HepG2 (cell line): Measurements from ENCODE around the gene HYAL1. TPM values are rescaled to one million over a fixed set of nuclear protein-coding genes. Genes with fewer than 3 reads are reported as not detected.
A peak's percentile ranks its signal among the peaks of the same experiment; 100 is the strongest.

Source experiments
- ATAC-seq: fragments of 200-7000 bp; cut with Tn5 transposase; 3 replicates; pipeline ENCODE4 v1.9.1; 2020; ENCODE audit warnings: mild to moderate bottlenecking, moderate library complexity
- BruUV-seq: library from RNA; stranded (reverse); fragments of 400-500 nt; replicated peaks from 2 replicates; lab custom pipeline; 2021; lab: Mats Ljungman, UMichigan
- CTCF ChIA-PET: fragments of 300-600 bp; formaldehyde crosslinking; extraction: SDS; loops from one replicate; lab custom pipeline; 2021; ENCODE audit warnings: low total read pairs, inconsistent platforms, low intra/inter-chr PET ratio; lab: Yijun Ruan, JAX
- POLR2A ChIA-PET: fragments of 350-600 bp; sonication (Branson Sonifier 250); formaldehyde crosslinking; loops from one replicate; lab custom pipeline; 2020; ENCODE audit warnings: antibody characterized with exemption, inconsistent platforms; lab: Yijun Ruan, JAX
- DNase-seq: peaks from one replicate; pipeline ENCODE4 v3.0.0-alpha.2; 2015; ENCODE audit warnings: low spot score
- FAIRE-seq: peaks from 3 replicates; lab custom pipeline; 2011; peaks lifted over from hg19 to GRCh38; lab: Jason Lieb, UNC
- H2AFZ ChIP-seq: one replicate; pipeline ENCODE4 v1.6.1; 2011; ENCODE audit warnings: low read length, inconsistent platforms
- H3K27ac ChIP-seq: fragments of 300-600 bp; 3 replicates; pipeline ENCODE4 v1.8.0; 2011; ENCODE audit warnings: mixed run types, mild to moderate bottlenecking, mixed read lengths, low read length, inconsistent platforms; ENCODE audit not compliant: insufficient read depth; ENCODE audit errors: extremely low read length
- H3K27me3 ChIP-seq, 2 experiments: fragments of 200-600 bp in 1 of 2; 2 replicates in 1 of 2; 3 replicates in 1 of 2; pipeline versions ENCODE4 v1.6.0 to v1.8.0; 2011; ENCODE audit warnings: low read length in 2 of 2, mild to moderate bottlenecking in 2 of 2, moderate library complexity in 2 of 2, inconsistent platforms in 1 of 2; ENCODE audit not compliant: insufficient read depth in 2 of 2, control insufficient read depth in 1 of 2
- H3K36me3 ChIP-seq, 2 experiments: fragments of 200-600 bp in 1 of 2; replicated peaks in 1 of 2; 2 replicates in 1 of 2; 3 replicates in 1 of 2; pipeline versions ENCODE4 v1.5.1 to v1.8.0; 2011; ENCODE audit warnings: low read length in 2 of 2, inconsistent platforms in 1 of 2; ENCODE audit not compliant: insufficient read depth in 2 of 2, control insufficient read depth in 1 of 2
- H3K4me1 ChIP-seq: 2 replicates; pipeline ENCODE4 v1.5.1; 2012; ENCODE audit warnings: low read length, inconsistent platforms; ENCODE audit not compliant: insufficient read depth
- H3K4me2 ChIP-seq: 2 replicates; pipeline ENCODE4 v1.6.0; 2011; ENCODE audit warnings: low read depth, low read length, inconsistent platforms
- H3K4me3 ChIP-seq, 3 experiments: fragments of 200-600 bp in 1 of 3; sonication (generic), shearing (Covaris generic) in 1 of 3; replicated peaks in 1 of 3; 2 replicates each; pipeline ENCODE4 v1.5.1; 2011 to 2016; ENCODE audit warnings: low read length in 3 of 3, inconsistent platforms in 2 of 3, low read depth in 2 of 3, mild to moderate bottlenecking in 2 of 3, control low read depth in 1 of 3, mixed read lengths in 1 of 3; ENCODE audit not compliant: insufficient read depth in 1 of 3
- H3K79me2 ChIP-seq: one replicate; pipeline ENCODE4 v1.6.1; 2011; ENCODE audit warnings: low read length, inconsistent platforms; ENCODE audit not compliant: insufficient read depth
- H3K9ac ChIP-seq: 2 replicates; pipeline ENCODE4 v1.6.0; 2011; ENCODE audit warnings: mild to moderate bottlenecking, low read depth, low read length, inconsistent platforms; ENCODE audit not compliant: insufficient read depth
- H3K9me3 ChIP-seq: 2 replicates; pipeline ENCODE4 v1.5.1; 2012; ENCODE audit warnings: mild to moderate bottlenecking, low read length
- H4K20me1 ChIP-seq: 2 replicates; pipeline ENCODE4 v1.6.0; 2011; ENCODE audit warnings: inconsistent platforms, mild to moderate bottlenecking, low read length, moderate library complexity; ENCODE audit not compliant: insufficient read depth
- CENPT ChIP-seq: sonication (generic); formaldehyde crosslinking; IDR thresholded peaks from 2 replicates; pipeline ENCODE4 v1.8.0; 2022; ENCODE audit warnings: low read depth, mild to moderate bottlenecking, moderate library complexity, missing genetic modification reagents
- ERF ChIP-seq: IDR thresholded peaks from 2 replicates; pipeline ENCODE4 v1.6.1; 2018; ENCODE audit warnings: missing biosample characterization, missing genetic modification reagents
- HOXA7 ChIP-seq: sonication (generic); formaldehyde crosslinking; IDR thresholded peaks from 2 replicates; pipeline ENCODE4 v1.8.1; 2022; ENCODE audit warnings: mild to moderate bottlenecking, missing genetic modification reagents, moderate library complexity
- JUNB ChIP-seq: sonication (generic); formaldehyde crosslinking; IDR thresholded peaks from 2 replicates; pipeline ENCODE4 v1.8.0; 2022; ENCODE audit warnings: missing genetic modification reagents, mild to moderate bottlenecking, borderline replicate concordance
- KLF16 ChIP-seq, 2 experiments: sonication (generic) in 1 of 2; formaldehyde crosslinking in 1 of 2; IDR thresholded peaks; 2 replicates each; pipeline versions ENCODE4 v1.6.1 to v1.8.0; 2016 to 2023; ENCODE audit warnings: missing genetic modification reagents in 2 of 2, missing compliant biosample characterization in 1 of 2
- NFIC ChIP-seq: IDR thresholded peaks from 2 replicates; pipeline ENCODE4 v1.6.1; 2012; ENCODE audit warnings: mild to moderate bottlenecking, low read length, inconsistent platforms
- ZC3H4 ChIP-seq: sonication (generic); formaldehyde crosslinking; IDR thresholded peaks from 2 replicates; pipeline ENCODE4 v1.4.0; 2020; ENCODE audit warnings: missing genetic modification reagents, borderline replicate concordance
- ZFP91 ChIP-seq: sonication (generic); formaldehyde crosslinking; IDR thresholded peaks from 2 replicates; pipeline ENCODE4 v1.9.0; 2022; ENCODE audit warnings: missing genetic modification reagents, mild to moderate bottlenecking, borderline replicate concordance
- ZNF34 ChIP-seq: sonication (generic); formaldehyde crosslinking; IDR thresholded peaks from 2 replicates; pipeline ENCODE4 v1.4.0; 2020; ENCODE audit warnings: mild to moderate bottlenecking, missing genetic modification reagents, borderline replicate concordance
- ZNF768 ChIP-seq: sonication (generic); formaldehyde crosslinking; IDR thresholded peaks from 2 replicates; pipeline ENCODE4 v1.4.0; 2020; ENCODE audit warnings: missing genetic modification reagents
- ZNF782 ChIP-seq: sonication (generic); formaldehyde crosslinking; IDR thresholded peaks from 2 replicates; pipeline ENCODE4 v1.4.0; 2020; ENCODE audit warnings: missing genetic modification reagents, mild to moderate bottlenecking, borderline replicate concordance
- ZNF784 ChIP-seq: sonication (generic); formaldehyde crosslinking; IDR thresholded peaks from 2 replicates; pipeline ENCODE4 v1.5.1; 2020; ENCODE audit warnings: missing genetic modification reagents, mild to moderate bottlenecking, borderline replicate concordance
- ZNF891 ChIP-seq: sonication (generic); formaldehyde crosslinking; IDR thresholded peaks from 2 replicates; pipeline ENCODE4 v1.5.0; 2020; ENCODE audit warnings: mild to moderate bottlenecking, missing genetic modification reagents
- WGBS: methylation state at CpG from one replicate; pipeline ENCODE4 v1.1.6; 2017; ENCODE audit warnings: low lambda C conversion rate; 5-methylcytosine and 5-hydroxymethylcytosine counted together
- in situ Hi-C: cut with HindIII; loops from 2 replicates; pipeline ENCODE4 v1.10.0; 2017; ENCODE audit warnings: low pct_unique_long_range_greater_than_20kb; ENCODE audit not compliant: extremely low pct_ligation_motif_present
- intact Hi-C: fragments of 100-400 bp; cut with micrococcal nuclease; formaldehyde crosslinking; loops from one replicate; pipeline ENCODE4 v1.10.0; 2022; ENCODE audit not compliant: unreplicated experiment
- polyA plus RNA-seq, 8 experiments: library from polyadenylated mRNA; depleted of rRNA in 3 of 8; stranded (reverse) in 7 of 8; unstranded in 1 of 8; fragments of >200 nt; fragmentation: Illumina TruSeq in 4 of 8; extraction: Trizol in 4 of 8; gene quantifications; 2 replicates each; pipeline versions ENCODE4 v1.2.1 to v1.2.3, GENCODE V29; 2011 to 2016; ENCODE audit warnings: low read depth in 4 of 8, missing spikeins in 1 of 8, mixed read lengths in 1 of 8; ENCODE audit not compliant: insufficient read depth in 1 of 8
- total RNA-seq, 5 experiments: library from RNA; depleted of rRNA; stranded (reverse); fragments of >200 nt; fragmentation: Illumina TruSeq; extraction: Trizol; gene quantifications; 2 replicates each; pipeline ENCODE4 v1.2.3, GENCODE V29; 2016; ENCODE audit warnings: low read depth in 1 of 5
- TF ChIP-seq, protein P1 (sequence below): sonication (generic); formaldehyde crosslinking; IDR thresholded peaks from 2 replicates; pipeline ENCODE4 v1.4.0; 2020; ENCODE audit warnings: mild to moderate bottlenecking, missing genetic modification reagents

HYAL1 gene
- total and polyA plus RNA-seq, 2 of the 13 experiments (the other 11 are each of a cell fraction or from before 2014, with no cell fraction given) = 76.5 to 193 TPM

- BruUV-seq = no TSS peak
- H3K4me1 ChIP-seq = peaks cover 56% of the 10 kb centered on the region
- peaks cover 35% of the 10 kb centered on the region for H3K79me2 ChIP-seq
- H3K9me3 ChIP-seq = no peaks in the 10 kb centered on the region
- H3K27me3 ChIP-seq = no peaks in the 10 kb centered on the region; a peak in 1 of 5 replicates
- CTCF ChIA-PET = no interaction called here
- POLR2A ChIA-PET = interaction anchor here (0.8 to 7.9 kb wide), 11 partner anchors 12 to 102 kb away, joined by 3 to 222 read pairs (median 9); partner anchors contain the start of genes GNAI2, HYAL2 and TUSC2
- peaks cover 1 to 3% of the 10 kb centered on the region in 2 experiments; a peak in 2 of 5 replicates for H3K36me3 ChIP-seq
- in situ Hi-C loops (no loop called here), intact Hi-C loops (no loop called here)
- peak; percentile 15 for FAIRE-seq
- no peak for DNase-seq
- WGBS = 24% methylated on average over 6 of the region's 9 CpGs
- TF ChIP-seq ZNF782 (CRISPR knock-in tag) (no peak), ERF (no peak), ZNF768 (CRISPR knock-in tag) (0 out of 2 replicates have a peak, but pooled peaks have one; percentile 20), ZNF34 (CRISPR knock-in tag) (no peak), HOXA7 (CRISPR knock-in tag) (no peak), ZNF891 (CRISPR knock-in tag) (0 out of 2 replicates have a peak, but pooled peaks have one; percentile 2), CENPT (CRISPR knock-in tag) (no peak), ZNF784 (CRISPR knock-in tag) (no peak), KLF16 (CRISPR knock-in tag; IDR thresholded peaks at IDR 0.05) (no peak), NFIC (no peak), ZFP91 (no peak), JUNB (no peak), ZC3H4 (CRISPR knock-in tag) (0 out of 2 replicates have a peak, but pooled peaks have one; percentile 42)
- TF ChIP-seq, protein P1, sequence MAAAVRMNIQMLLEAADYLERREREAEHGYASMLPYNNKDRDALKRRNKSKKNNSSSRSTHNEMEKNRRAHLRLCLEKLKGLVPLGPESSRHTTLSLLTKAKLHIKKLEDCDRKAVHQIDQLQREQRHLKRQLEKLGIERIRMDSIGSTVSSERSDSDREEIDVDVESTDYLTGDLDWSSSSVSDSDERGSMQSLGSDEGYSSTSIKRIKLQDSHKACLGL (CRISPR knock-in tag) = 0 out of 2 replicates have a peak, but pooled peaks have one; percentile 4
- TF ChIP-seq, all 625 proteins: peak for 4
- H3K27ac ChIP-seq = peak overlapping the region; percentile 73
- H2AFZ ChIP-seq = no peak overlapping the region
- peak overlapping the region; percentile 79 for H3K9ac ChIP-seq
- H3K4me3 ChIP-seq = peak overlapping the region; percentile 66 to 91 (median 89)
- ATAC-seq = peak; percentile 2; the same call in 1 of the 3 replicates
- peaks cover 11% of the 10 kb centered on the region for H4K20me1 ChIP-seq
- peak overlapping the region; percentile 87 for H3K4me2 ChIP-seq
Measured at GRCh38 chr3:50297896-50298725, 5.3 kb downstream of the HYAL1 start.
